PC-9 (cell line): ENCODE measurements around the gene STPG3. TPM values are rescaled to one million over a fixed set of nuclear protein-coding genes. Genes with fewer than 3 reads are reported as not detected.

Experiments
- BruUV-seq: library from RNA; stranded (reverse); fragments of 400-500 nt; replicated peaks from 2 replicates; lab custom pipeline; 2021; lab: Mats Ljungman, UMichigan
- CTCF ChIA-PET: fragments of 300-600 bp; sonication (Branson Sonifier 250); formaldehyde crosslinking; loops from one replicate; lab custom pipeline; 2022; ENCODE audit warnings: antibody characterized with exemption; lab: Charles Lee
- POLR2A ChIA-PET: fragments of 300-600 bp; sonication (Branson Sonifier 250); formaldehyde crosslinking; loops from one replicate; lab custom pipeline; 2022; ENCODE audit warnings: antibody characterized with exemption; ENCODE audit not compliant: unreplicated experiment; lab: Charles Lee
- DNase-seq, 2 experiments: peaks; one replicate each; pipeline versions ENCODE4 v3.0.0 to v3.0.0-alpha.2; 2015 to 2022; ENCODE audit warnings: mixed read lengths in 1 of 2
- H2AFZ ChIP-seq: fragments of 200-600 bp; sonication (generic); 2 replicates; pipeline ENCODE4 v1.8.1; 2017; ENCODE audit warnings: antibody characterized with exemption
- H3F3A ChIP-seq: fragments of 200-600 bp; sonication (generic); 2 replicates; pipeline ENCODE4 v1.8.1; 2017; ENCODE audit warnings: antibody characterized with exemption, mild to moderate bottlenecking, low read depth; ENCODE audit not compliant: insufficient read depth
- H3K27ac ChIP-seq: fragments of 200-600 bp; sonication (generic); 2 replicates; pipeline ENCODE4 v1.6.1; 2016; ENCODE audit warnings: mixed run types
- H3K27me3 ChIP-seq: fragments of 200-600 bp; sonication (generic); 2 replicates; pipeline ENCODE4 v1.6.1; 2016; ENCODE audit warnings: low read depth, mixed run types; ENCODE audit not compliant: insufficient read depth
- H3K36me3 ChIP-seq: fragments of 200-600 bp; sonication (generic); 2 replicates; pipeline ENCODE4 v1.6.1; 2016; ENCODE audit warnings: low read depth, mixed run types
- H3K4me1 ChIP-seq: fragments of 200-600 bp; sonication (generic); replicated peaks from 2 replicates; pipeline ENCODE4 v1.6.1; 2016; ENCODE audit warnings: mixed run types; ENCODE audit not compliant: insufficient read depth
- H3K4me2 ChIP-seq: fragments of 200-600 bp; sonication (generic); 2 replicates; pipeline ENCODE4 v1.6.1; 2017; ENCODE audit warnings: mixed run types
- H3K4me3 ChIP-seq: fragments of 200-600 bp; sonication (generic); 2 replicates; pipeline ENCODE4 v1.6.1; 2016; ENCODE audit warnings: mixed run types
- H3K79me2 ChIP-seq: fragments of 200-600 bp; sonication (generic); 2 replicates; pipeline ENCODE4 v1.6.1; 2017; ENCODE audit warnings: low read depth, mixed run types
- H3K9me2 ChIP-seq: fragments of 200-600 bp; sonication (generic); 2 replicates; pipeline ENCODE4 v1.8.1; 2017; ENCODE audit warnings: mild to moderate bottlenecking; ENCODE audit not compliant: insufficient read depth
- H3K9me3 ChIP-seq: fragments of 200-600 bp; sonication (generic); 2 replicates; pipeline ENCODE4 v1.8.1; 2016; ENCODE audit warnings: low read depth; ENCODE audit not compliant: insufficient read depth
- H4K20me1 ChIP-seq: fragments of 200-600 bp; sonication (generic); 2 replicates; pipeline ENCODE4 v1.8.1; 2017; ENCODE audit not compliant: insufficient read depth
- CTCF ChIP-seq: fragments of 200-600 bp; sonication (generic); conservative IDR thresholded peaks from 2 replicates; pipeline ENCODE4 v1.6.1; 2017; ENCODE audit warnings: mixed run types, antibody characterized with exemption, mild to moderate bottlenecking, moderate library complexity
- EZH2 ChIP-seq: fragments of 200-600 bp; sonication (generic); IDR thresholded peaks from 2 replicates; pipeline ENCODE4 v1.8.0; 2017; ENCODE audit warnings: antibody characterized with exemption, low read depth
- intact Hi-C: fragments of 100-400 bp; cut with micrococcal nuclease; formaldehyde crosslinking; loops from one replicate; pipeline ENCODE4 v1.10.0; 2022; ENCODE audit not compliant: unreplicated experiment
- total RNA-seq: library from RNA; stranded (reverse); gene quantifications from 2 replicates; pipeline ENCODE4 v1.2.3, GENCODE V29; 2021

STPG3 gene
- total RNA-seq, 1 experiment from 2014 or later, result 0.46 TPM

GRCh38 chr9:137252555-137253506 lies 1.7 kb downstream of the STPG3 start:
- TF ChIP-seq CTCF (no peak), EZH2 (no peak)
- POLR2A ChIA-PET, result interaction anchor here (0.7 kb wide), 1 partner anchor 9 kb away, joined by 3 read pairs; no protein-coding TSS in a partner anchor
- DNase-seq, result peak in 1 of 2 experiments; percentile 68
- Histone ChIP-seq H3K36me3 (no peaks in the 10 kb centered on the region), H3K79me2 (peaks cover 20% of the 10 kb centered on the region), H3F3A (peaks cover 10% of the 10 kb centered on the region; the same call in 1 of the 2 replicates), H3K9me2 (no peaks in the 10 kb centered on the region), H3K9me3 (no peaks in the 10 kb centered on the region), H2AFZ (no peak overlapping the region), H3K4me2 (no peak overlapping the region), H3K27me3 (no peaks in the 10 kb centered on the region), H3K27ac (no peak overlapping the region), H3K4me1 (peaks cover 22% of the 10 kb centered on the region), H3K4me3 (no peak overlapping the region), H4K20me1 (peaks cover 7% of the 10 kb centered on the region; the same call in 1 of the 2 replicates)
- CTCF ChIA-PET, result interaction anchor here (2.0 kb wide), 1 partner anchor 16 kb away, joined by 13 read pairs; no protein-coding TSS in a partner anchor
- no TSS peak for BruUV-seq
- intact Hi-C loops, result no loop called here

DNA sequence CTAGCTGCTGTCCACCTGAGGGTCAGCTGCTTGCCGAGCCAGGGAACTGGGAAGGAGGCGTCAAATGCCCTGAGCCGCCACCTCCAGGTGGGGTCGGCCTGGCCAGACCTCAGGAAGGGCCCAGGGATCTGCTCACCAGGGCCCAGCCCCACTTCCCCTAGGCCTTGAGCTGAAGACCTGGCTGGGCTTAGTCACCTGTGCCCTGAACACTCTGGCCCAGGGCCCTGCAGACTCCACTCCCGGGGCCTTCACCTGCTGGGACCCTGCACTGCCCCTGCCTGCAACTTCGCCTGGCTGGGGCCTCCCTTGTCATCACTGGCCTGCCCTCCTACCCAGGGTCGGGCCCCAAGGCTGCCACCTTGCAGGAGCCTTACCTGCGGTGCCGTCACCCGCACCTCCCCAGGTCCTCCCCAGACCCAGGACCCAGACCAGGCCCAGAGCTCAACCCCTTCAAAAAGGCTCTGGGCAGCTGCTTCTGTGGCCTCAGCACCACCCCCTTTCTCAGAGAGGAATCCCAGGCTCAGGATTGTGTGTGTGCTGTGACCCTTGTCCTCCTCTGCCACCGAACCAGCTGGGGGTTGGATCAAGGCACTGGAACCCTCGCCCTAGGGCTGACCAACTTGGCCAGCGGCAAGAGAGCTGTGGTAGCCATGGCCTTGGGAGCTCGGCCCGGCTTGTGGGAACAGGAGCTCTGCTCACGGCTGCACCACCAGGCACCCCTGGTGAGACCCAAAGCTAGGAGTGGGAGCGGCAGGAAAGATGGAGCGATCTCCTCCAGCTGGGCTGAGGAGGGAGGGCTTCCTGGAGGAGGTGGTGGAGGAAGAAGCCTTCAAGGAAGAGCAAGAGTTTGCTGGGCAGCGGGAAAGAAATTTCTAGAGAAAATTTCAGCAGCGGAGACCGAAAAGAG lies 2.9 kb downstream of the STPG3 start:
- POLR2A ChIA-PET, result interaction anchor here (0.5 to 2.4 kb wide), 8 partner anchors 10 to 139 kb away, joined by 3 to 19 read pairs (median 6); partner anchors contain the start of gene TUBB4B
- Histone ChIP-seq H3K36me3 (no peaks in the 10 kb centered on the region), H3K4me3 (peak overlapping the region; percentile 92), H3F3A (peaks cover 13% of the 10 kb centered on the region; the same call in 1 of the 2 replicates), H3K4me2 (peak overlapping the region; percentile 99), H3K9me2 (no peaks in the 10 kb centered on the region), H4K20me1 (peaks cover 7% of the 10 kb centered on the region; the same call in 1 of the 2 replicates), H3K9me3 (no peaks in the 10 kb centered on the region), H3K4me1 (peaks cover 22% of the 10 kb centered on the region), H3K79me2 (peaks cover 20% of the 10 kb centered on the region), H2AFZ (peak overlapping the region; percentile 99), H3K27me3 (no peaks in the 10 kb centered on the region), H3K27ac (no peak overlapping the region)
- TF ChIP-seq EZH2 (no peak), CTCF (no peak)
- CTCF ChIA-PET, result interaction anchor here (0.5 to 2.0 kb wide), 3 partner anchors 17 to 169 kb away, joined by 4 to 13 read pairs (median 5); partner anchors contain the start of gene NOXA1
- BruUV-seq, result no TSS peak
- no peak for DNase-seq
- intact Hi-C loops, result no loop called here
